Activated CD8-positive, alpha-beta T cell treated with anti-CD3 and anti-CD28 coated beads for 36 hours (primary cell): ENCODE results near the gene UPF2. TPM values are rescaled to one million over a fixed set of nuclear protein-coding genes. Genes with fewer than 3 reads are reported as not detected.

Source experiments
- ATAC-seq: fragments of 200-7000 bp; cut with Tn5 transposase; one replicate; pipeline ENCODE4 v1.10.0; 2021; ENCODE audit warnings: mild to moderate bottlenecking, moderate library complexity
- CTCF ChIA-PET: fragments of 350-600 bp; sonication (Branson Sonifier 250); formaldehyde crosslinking; loops from one replicate; lab custom pipeline; 2021; ENCODE audit warnings: antibody characterized with exemption; lab: Charles Lee
- POLR2A ChIA-PET: fragments of 350-600 bp; sonication (Branson Sonifier 250); formaldehyde crosslinking; loops from one replicate; lab custom pipeline; 2021; ENCODE audit warnings: antibody characterized with exemption; lab: Charles Lee
- DNase-seq: peaks from one replicate; pipeline ENCODE4 v3.0.0-alpha.2; 2020
- H3K27ac Mint-ChIP-seq: one replicate; pipeline ENCODE4 v1.8.0; 2021; ENCODE audit warnings: mild to moderate bottlenecking, mixed read lengths
- H3K27me3 Mint-ChIP-seq: one replicate; pipeline ENCODE4 v1.8.0; 2021; ENCODE audit warnings: mixed read lengths
- H3K36me3 Mint-ChIP-seq: one replicate; pipeline ENCODE4 v1.8.0; 2021; ENCODE audit warnings: low read depth, mixed read lengths
- H3K4me1 Mint-ChIP-seq: one replicate; pipeline ENCODE4 v1.8.0; 2021; ENCODE audit warnings: low read depth, mixed read lengths
- H3K4me3 Mint-ChIP-seq: one replicate; pipeline ENCODE4 v1.8.0; 2021; ENCODE audit warnings: mild to moderate bottlenecking, moderate library complexity, mixed read lengths
- H3K9me3 Mint-ChIP-seq: one replicate; pipeline ENCODE4 v1.8.0; 2021; ENCODE audit warnings: mixed read lengths
- intact Hi-C: fragments of 100-400 bp; cut with micrococcal nuclease; formaldehyde crosslinking; loops from one replicate; pipeline ENCODE4 v1.10.0; 2022
- total RNA-seq, 2 experiments: library from RNA; stranded (reverse); gene quantifications; one replicate each; pipeline ENCODE4 v1.2.3, GENCODE V29; 2021
- TF ChIP-seq, protein P1 (sequence below): fragments of 200-600 bp; IDR thresholded peaks from one replicate; pipeline ENCODE4 v1.8.0; 2022; ENCODE audit warnings: antibody characterized with exemption, mild to moderate bottlenecking

Gene UPF2
- total RNA-seq, 2 experiments from 2014 or later = 27.9 to 29.4 TPM

DNA sequence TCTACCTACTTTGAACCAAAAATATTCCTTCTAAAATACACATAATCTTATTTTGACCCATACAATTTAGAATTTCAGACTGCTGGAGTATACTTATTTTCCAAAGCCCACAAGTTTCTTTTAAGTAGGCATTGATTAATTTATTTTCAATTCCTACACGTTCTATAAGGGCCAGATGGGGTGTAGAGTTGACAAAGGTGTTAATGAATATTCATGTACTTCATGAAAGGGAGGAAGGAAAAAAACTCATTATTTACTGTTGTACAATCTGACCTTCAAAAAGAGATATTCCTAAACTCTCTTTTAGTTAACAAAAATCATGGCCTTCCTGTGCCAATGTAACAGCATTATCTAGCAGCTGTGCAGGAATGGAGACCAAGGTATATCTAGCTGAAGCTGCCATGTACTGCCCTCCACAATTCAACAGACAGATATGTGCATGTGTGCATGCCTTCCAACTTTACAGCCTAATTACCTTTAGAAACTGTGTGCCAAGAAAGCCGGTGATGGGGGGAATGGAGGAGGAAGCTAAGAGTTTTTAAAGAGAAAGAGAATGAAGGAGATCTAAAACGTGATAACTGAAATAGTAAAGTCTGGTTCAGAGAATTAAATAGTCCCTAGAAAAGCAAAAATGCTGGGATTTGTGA lies 108.9 kb downstream of the UPF2 start:
- H3K4me3 Mint-ChIP-seq = no peak overlapping the region
- POLR2A ChIA-PET = interaction anchor here (1.0 kb wide), 1 partner anchor 8 kb away, joined by 3 read pairs; no protein-coding TSS in a partner anchor
- DNase-seq (no peak), ATAC-seq (no peak)
- H3K36me3 Mint-ChIP-seq = peaks cover 29% of the 10 kb centered on the region
- H3K9me3 Mint-ChIP-seq = no peaks in the 10 kb centered on the region
- no peak overlapping the region for H3K27ac Mint-ChIP-seq
- intact Hi-C loops = no loop called here
- no peaks in the 10 kb centered on the region for H3K4me1 Mint-ChIP-seq
- CTCF ChIA-PET = no interaction called here
- TF ChIP-seq, protein P1, sequence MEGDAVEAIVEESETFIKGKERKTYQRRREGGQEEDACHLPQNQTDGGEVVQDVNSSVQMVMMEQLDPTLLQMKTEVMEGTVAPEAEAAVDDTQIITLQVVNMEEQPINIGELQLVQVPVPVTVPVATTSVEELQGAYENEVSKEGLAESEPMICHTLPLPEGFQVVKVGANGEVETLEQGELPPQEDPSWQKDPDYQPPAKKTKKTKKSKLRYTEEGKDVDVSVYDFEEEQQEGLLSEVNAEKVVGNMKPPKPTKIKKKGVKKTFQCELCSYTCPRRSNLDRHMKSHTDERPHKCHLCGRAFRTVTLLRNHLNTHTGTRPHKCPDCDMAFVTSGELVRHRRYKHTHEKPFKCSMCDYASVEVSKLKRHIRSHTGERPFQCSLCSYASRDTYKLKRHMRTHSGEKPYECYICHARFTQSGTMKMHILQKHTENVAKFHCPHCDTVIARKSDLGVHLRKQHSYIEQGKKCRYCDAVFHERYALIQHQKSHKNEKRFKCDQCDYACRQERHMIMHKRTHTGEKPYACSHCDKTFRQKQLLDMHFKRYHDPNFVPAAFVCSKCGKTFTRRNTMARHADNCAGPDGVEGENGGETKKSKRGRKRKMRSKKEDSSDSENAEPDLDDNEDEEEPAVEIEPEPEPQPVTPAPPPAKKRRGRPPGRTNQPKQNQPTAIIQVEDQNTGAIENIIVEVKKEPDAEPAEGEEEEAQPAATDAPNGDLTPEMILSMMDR = no peak
- H3K27me3 Mint-ChIP-seq = no peaks in the 10 kb centered on the region

DNA sequence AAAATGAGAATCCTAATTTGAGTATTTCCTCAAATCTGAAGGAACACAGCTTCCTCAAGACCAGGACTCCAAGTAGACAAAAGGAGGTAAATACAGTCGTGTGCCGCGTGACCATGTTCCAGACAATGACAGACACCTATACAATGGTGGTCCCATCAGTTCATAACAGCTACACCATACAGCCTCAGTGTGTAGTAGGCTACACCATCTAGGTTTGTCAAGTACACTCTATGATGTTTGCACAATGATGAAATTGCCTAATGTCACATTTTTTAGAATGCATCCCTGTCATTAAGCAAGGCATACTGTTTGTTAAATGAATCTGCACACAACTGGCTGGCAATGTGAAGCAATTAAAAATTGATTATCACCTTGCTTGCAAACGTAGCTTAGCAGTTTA lies 111.6 kb downstream of the UPF2 start:
- peaks cover 43% of the 10 kb centered on the region for H3K36me3 Mint-ChIP-seq
- ChIA-PET CTCF (interaction anchor here (0.9 to 2.0 kb wide), 3 partner anchors 8 to 148 kb away, joined by 3 to 7 read pairs (median 4); no protein-coding TSS in a partner anchor), POLR2A (no interaction called here)
- H3K9me3 Mint-ChIP-seq = no peaks in the 10 kb centered on the region
- no peak for DNase-seq
- no peak for ATAC-seq
- TF ChIP-seq, protein P1 = no peak
- no peak overlapping the region for H3K27ac Mint-ChIP-seq
- H3K4me3 Mint-ChIP-seq = no peak overlapping the region
- no peaks in the 10 kb centered on the region for H3K27me3 Mint-ChIP-seq
- intact Hi-C loops = no loop called here
- no peaks in the 10 kb centered on the region for H3K4me1 Mint-ChIP-seq

DNA sequence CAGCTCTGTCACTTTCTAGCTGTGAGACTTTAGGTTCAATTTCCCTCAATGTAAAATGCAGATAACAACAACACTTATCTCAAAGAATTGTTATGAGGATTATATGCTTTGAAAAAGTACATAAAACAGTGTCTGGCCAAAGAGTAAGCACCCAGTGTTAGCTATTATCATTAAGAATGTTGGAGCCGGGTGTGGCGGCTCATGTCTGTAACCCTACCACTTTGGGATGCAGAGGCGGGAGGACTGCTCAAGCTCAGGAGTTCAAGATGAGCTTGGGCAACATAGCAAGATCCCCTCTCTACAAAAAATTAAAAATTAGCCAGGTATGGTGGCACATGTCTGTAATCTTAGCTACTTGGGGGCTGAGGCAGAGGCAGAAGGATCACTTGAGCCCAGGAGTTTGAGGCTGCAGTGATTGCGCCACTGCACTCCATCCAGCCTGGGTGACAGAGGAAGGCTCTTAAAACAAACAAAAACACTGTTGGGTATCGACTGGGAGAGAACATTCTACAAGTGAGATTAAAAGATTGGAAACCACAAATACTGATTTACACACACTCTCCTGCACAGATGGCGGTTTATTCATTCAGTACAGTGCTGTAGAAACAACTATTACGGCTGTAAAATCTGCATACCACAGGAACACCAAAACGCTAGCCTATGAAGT lies 112.2 kb downstream of the UPF2 start:
- TF ChIP-seq, protein P1 = no peak
- ChIA-PET POLR2A (no interaction called here), CTCF (interaction anchor here (0.9 to 2.0 kb wide), 4 partner anchors 21 to 148 kb away, joined by 3 to 7 read pairs (median 4); no protein-coding TSS in a partner anchor)
- ATAC-seq = no peak
- no peak for DNase-seq
- no peak overlapping the region for H3K4me3 Mint-ChIP-seq
- intact Hi-C loops = no loop called here
- H3K36me3 Mint-ChIP-seq = peaks cover 42% of the 10 kb centered on the region
- H3K27ac Mint-ChIP-seq = no peak overlapping the region
- no peaks in the 10 kb centered on the region for H3K4me1 Mint-ChIP-seq
- H3K9me3 Mint-ChIP-seq = no peaks in the 10 kb centered on the region
- H3K27me3 Mint-ChIP-seq = no peaks in the 10 kb centered on the region

DNA sequence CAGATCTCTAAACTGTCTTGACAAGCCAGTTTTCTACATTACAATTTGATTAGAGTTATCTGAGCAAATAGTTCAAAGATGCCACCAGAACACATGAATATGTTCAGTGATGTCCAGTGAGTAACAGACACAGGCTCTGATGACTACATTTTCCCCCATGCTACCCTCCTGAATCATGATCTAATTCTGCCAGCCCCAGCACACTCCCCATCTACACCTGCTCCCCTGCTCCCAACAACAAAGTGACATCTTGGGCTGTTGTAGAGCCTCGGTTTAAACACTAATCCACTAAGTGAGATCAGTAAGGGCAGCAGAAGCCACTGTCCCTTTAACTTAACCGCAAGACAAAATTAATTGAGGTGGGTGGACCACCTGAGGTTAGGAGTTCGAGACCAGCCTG lies 114.9 kb downstream of the UPF2 start:
- CTCF ChIA-PET = interaction anchor here (0.9 kb wide), 1 partner anchor 75 kb away, joined by 3 read pairs; no protein-coding TSS in a partner anchor
- peaks cover 39% of the 10 kb centered on the region for H3K36me3 Mint-ChIP-seq

More for the DNA sequence above, 114.9 kb downstream of the UPF2 start:
- no peak for ATAC-seq
- Mint-ChIP-seq H3K27ac (no peak overlapping the region), H3K4me3 (no peak overlapping the region), H3K27me3 (no peaks in the 10 kb centered on the region), H3K9me3 (no peaks in the 10 kb centered on the region), H3K4me1 (no peaks in the 10 kb centered on the region)
- TF ChIP-seq, protein P1 = no peak
- intact Hi-C loops = no loop called here
- no peak for DNase-seq
- POLR2A ChIA-PET = no interaction called here
